ENCODE results near the gene SCPEP1.
"Not testable (repeated sequence)": the region's sequence is repeated elsewhere in the genome, so short reads cannot be mapped to it uniquely, and the experiment has no call there.

Gene SCPEP1

DNA sequence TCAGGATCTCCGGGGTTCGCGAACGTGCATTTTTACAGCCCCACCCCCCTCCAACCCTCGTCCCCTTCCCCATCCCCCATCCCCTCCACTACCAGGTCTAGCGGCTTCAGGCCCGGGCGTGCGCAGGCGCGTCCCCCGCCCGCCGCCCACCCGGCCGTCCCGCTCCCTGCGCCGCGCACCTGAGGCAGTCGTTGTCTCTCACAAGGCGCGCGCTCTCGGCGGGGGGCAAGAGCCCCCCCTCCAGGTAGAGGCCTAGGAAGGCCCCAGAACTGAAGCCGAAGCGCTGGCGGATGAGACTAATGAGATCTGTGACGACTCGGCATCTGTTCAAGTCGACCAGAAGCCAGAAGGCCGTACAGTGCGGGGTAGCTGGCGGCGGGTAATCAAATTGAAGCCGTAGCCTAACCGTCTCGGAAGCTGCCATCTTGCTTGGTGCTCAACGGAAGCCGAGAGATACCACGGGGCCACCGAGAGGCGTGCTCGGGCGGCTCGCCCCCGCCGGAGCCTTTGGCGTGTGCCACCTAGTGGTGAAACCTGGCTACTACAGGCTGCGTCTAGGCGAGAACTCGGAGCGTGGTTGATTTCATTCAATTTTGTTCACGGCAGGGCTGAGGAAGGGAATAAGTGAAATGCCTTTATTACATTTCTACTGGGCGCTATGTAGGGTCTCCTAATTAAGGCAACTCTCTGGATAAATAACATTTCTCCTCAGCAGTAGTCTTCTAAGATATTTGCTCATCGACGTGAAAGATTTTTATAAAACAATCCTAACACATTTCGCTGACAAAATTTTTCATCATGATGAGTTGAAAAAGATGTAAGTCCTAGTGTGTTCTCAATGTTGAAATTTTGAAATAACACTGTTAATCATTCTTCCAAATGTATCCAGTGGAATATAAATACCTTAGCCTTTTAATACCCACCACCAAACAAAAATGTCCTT is 17.1 kb upstream of the SCPEP1 start, which contains the start of gene COIL:
Gene COIL (minus strand): TSS at position 455 of the 943 bp plus-strand sequence. CDS start 31 bp downstream, at position 424.
- H3K9me3 ChIP-seq (ENCODE audit: control insufficient read depth, low read length), result no peaks in the 10 kb centered on the region
- no peaks in the 10 kb centered on the region for H3K27me3 ChIP-seq (replicated peaks; ENCODE audit: control insufficient read depth, insufficient read depth, low read length, poor library complexity, severe bottlenecking)
- peak within 1 kb of the TSS; percentile 86 for H3K4me3 ChIP-seq (ENCODE audit: insufficient read depth, low read depth, low read length, poor library complexity, severe bottlenecking)
- no peaks in the 10 kb centered on the region for H3K4me1 ChIP-seq (ENCODE audit: control insufficient read depth, insufficient read depth, low read length, poor library complexity, severe bottlenecking)
- H3K36me3 ChIP-seq (ENCODE audit: control insufficient read depth, insufficient read depth, low read length), result no peaks in the 10 kb centered on the region
- DNase-seq, result peak; percentile 81 to 86 (median 83)
- peak within 1 kb of the TSS; percentile 91 for H3K27ac ChIP-seq (ENCODE audit: insufficient read depth, low read length, poor library complexity, severe bottlenecking)

DNA sequence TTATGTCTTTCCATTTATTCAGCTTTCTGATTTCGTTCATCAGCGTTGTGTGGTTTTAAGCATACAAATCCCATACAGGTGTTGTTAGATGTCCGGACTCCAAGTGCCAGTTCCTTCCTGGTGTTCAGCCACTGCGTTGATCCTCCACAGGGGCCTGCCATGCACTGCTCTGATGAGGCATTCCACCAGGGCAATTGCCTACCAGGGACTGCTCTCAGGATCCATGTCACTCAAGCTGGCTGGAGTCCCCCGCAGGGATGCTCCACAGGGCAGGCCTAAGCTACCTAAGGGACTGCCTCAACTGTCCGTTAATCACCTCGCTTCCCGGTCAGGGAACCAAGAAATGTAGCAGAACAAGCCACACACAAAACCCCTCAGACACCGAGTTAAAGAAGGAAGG is 12.7 kb upstream of the SCPEP1 start:
- not testable (repeated sequence) for H3K4me3 ChIP-seq (ENCODE audit: insufficient read depth, low read depth, low read length, poor library complexity, severe bottlenecking); H3K9me3 ChIP-seq (ENCODE audit: control insufficient read depth, low read length)

DNA sequence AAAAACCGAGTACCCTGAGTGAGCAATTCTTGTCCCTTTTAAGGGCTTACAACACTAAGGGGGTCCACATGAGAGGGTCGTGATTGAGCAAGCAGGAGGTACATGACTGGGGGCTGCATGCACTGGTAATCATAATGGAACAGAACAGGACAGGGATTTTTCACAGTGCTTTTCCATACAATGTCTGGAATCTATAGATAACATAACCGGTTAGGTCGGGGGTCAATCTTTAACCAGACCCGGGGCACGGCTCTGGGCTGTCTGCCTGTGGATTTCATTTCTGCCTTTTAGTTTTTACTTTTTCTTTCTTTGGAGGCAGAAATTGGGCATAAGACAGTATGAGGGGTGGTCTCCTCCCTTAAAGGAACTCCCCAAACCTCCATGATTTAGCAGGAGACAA is 12.2 kb upstream of the SCPEP1 start:
- not testable (repeated sequence) for H3K4me3 ChIP-seq (ENCODE audit: insufficient read depth, low read depth, low read length, poor library complexity, severe bottlenecking); H3K4me1 ChIP-seq (ENCODE audit: control insufficient read depth, insufficient read depth, low read length, poor library complexity, severe bottlenecking); DNase-seq; H3K36me3 ChIP-seq (ENCODE audit: control insufficient read depth, insufficient read depth, low read length); H3K27me3 ChIP-seq (replicated peaks; ENCODE audit: control insufficient read depth, insufficient read depth, low read length, poor library complexity, severe bottlenecking); H3K9me3 ChIP-seq (ENCODE audit: control insufficient read depth, low read length); H3K27ac ChIP-seq (ENCODE audit: insufficient read depth, low read length, poor library complexity, severe bottlenecking)

More for the DNA sequence above, 12.7 kb upstream of the SCPEP1 start:
- DNase-seq; H3K27me3 ChIP-seq (replicated peaks; ENCODE audit: control insufficient read depth, insufficient read depth, low read length, poor library complexity, severe bottlenecking); H3K36me3 ChIP-seq (ENCODE audit: control insufficient read depth, insufficient read depth, low read length); H3K4me1 ChIP-seq (ENCODE audit: control insufficient read depth, insufficient read depth, low read length, poor library complexity, severe bottlenecking); H3K27ac ChIP-seq (ENCODE audit: insufficient read depth, low read length, poor library complexity, severe bottlenecking): not testable (repeated sequence)

DNA sequence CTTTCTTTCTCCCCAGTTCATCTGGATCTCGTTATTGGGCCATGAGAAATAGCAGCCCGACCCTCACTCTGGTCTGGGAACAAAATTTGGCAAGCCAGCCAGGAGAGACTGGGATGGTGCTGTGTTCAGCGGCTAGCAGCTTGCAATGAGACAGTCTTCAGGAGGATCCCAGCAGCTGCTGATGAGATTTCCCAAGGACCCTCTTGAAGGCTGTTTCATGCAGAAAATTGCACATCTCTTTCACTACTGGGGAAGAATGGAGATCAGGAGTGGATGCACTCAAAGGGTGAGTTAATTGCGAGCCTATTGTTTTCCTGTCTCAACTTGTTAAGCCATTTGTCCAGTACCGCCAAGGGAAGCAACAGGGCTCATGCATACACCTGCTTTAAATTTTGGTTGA is 11.6 kb upstream of the SCPEP1 start:
- Histone ChIP-seq H3K4me3 (ENCODE audit: insufficient read depth, low read depth, low read length, poor library complexity, severe bottlenecking) (no peak overlapping the region), H3K27me3 (replicated peaks; ENCODE audit: control insufficient read depth, insufficient read depth, low read length, poor library complexity, severe bottlenecking) (no peaks in the 10 kb centered on the region), H3K4me1 (ENCODE audit: control insufficient read depth, insufficient read depth, low read length, poor library complexity, severe bottlenecking) (no peaks in the 10 kb centered on the region), H3K9me3 (ENCODE audit: control insufficient read depth, low read length) (no peaks in the 10 kb centered on the region), H3K27ac (ENCODE audit: insufficient read depth, low read length, poor library complexity, severe bottlenecking) (no peak overlapping the region), H3K36me3 (ENCODE audit: control insufficient read depth, insufficient read depth, low read length) (no peaks in the 10 kb centered on the region)
- DNase-seq, result no peak

DNA sequence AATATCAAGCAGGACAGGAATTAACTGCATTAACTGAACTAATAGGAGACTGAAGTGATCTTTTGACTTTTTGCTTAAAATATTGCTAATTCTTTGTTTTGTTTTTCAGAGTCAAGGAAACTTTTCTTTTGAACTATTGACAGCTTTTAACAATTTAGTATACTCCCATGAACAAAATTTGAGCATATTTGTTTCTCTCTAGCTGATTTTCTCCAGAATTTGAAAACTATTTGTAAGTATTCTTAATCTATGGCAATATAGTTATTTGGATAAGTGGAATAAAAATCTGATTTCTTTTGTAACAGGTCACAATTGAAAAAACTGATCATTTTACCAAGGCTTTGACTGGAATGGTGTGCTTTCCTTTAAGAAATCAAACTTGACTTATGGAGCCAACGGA is 7.0 kb upstream of the SCPEP1 start:
- H3K27ac ChIP-seq (ENCODE audit: insufficient read depth, low read length, poor library complexity, severe bottlenecking), result no peak overlapping the region
- no peaks in the 10 kb centered on the region for H3K4me1 ChIP-seq (ENCODE audit: control insufficient read depth, insufficient read depth, low read length, poor library complexity, severe bottlenecking)
- DNase-seq, result no peak
- no peaks in the 10 kb centered on the region for H3K36me3 ChIP-seq (ENCODE audit: control insufficient read depth, insufficient read depth, low read length)
- H3K4me3 ChIP-seq (ENCODE audit: insufficient read depth, low read depth, low read length, poor library complexity, severe bottlenecking), result no peak overlapping the region
- H3K9me3 ChIP-seq (ENCODE audit: control insufficient read depth, low read length), result no peaks in the 10 kb centered on the region
- H3K27me3 ChIP-seq (replicated peaks; ENCODE audit: control insufficient read depth, insufficient read depth, low read length, poor library complexity, severe bottlenecking), result no peaks in the 10 kb centered on the region

DNA sequence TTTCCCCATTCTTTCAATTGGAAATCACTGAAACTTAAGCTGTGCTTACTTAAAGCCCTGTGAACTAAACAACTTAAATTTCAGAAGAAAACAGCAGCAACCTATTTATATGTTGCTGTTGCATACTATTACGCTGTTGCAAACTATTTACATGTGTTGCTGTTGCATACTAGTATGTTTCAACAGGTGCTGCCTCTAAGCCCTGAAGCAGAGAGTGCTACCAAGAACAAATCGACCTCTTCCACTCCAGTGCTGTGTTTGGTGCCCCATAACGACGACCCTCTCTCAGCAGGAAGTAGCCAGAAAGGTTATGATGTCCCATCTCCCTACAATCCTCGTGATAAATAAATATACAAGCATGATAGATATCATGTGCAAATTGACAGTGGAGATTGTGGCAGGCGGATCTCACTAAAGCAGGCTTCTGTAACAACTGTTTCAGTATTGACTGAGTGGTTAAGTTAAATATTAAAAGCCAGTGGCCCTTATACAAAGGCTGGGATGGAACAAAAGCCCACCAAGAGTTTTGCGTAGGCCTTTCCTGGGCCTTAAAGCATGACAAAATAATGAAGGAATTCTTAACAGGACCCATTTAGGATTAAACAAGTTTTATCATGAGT is 5.7 kb upstream of the SCPEP1 start:
- no peak overlapping the region for H3K4me3 ChIP-seq (ENCODE audit: insufficient read depth, low read depth, low read length, poor library complexity, severe bottlenecking)
- H3K4me1 ChIP-seq (ENCODE audit: control insufficient read depth, insufficient read depth, low read length, poor library complexity, severe bottlenecking), result no peaks in the 10 kb centered on the region
- no peak overlapping the region for H3K27ac ChIP-seq (ENCODE audit: insufficient read depth, low read length, poor library complexity, severe bottlenecking)
- no peaks in the 10 kb centered on the region for H3K9me3 ChIP-seq (ENCODE audit: control insufficient read depth, low read length)
- H3K36me3 ChIP-seq (ENCODE audit: control insufficient read depth, insufficient read depth, low read length), result no peaks in the 10 kb centered on the region
- no peak for DNase-seq
- no peaks in the 10 kb centered on the region for H3K27me3 ChIP-seq (replicated peaks; ENCODE audit: control insufficient read depth, insufficient read depth, low read length, poor library complexity, severe bottlenecking)

DNA sequence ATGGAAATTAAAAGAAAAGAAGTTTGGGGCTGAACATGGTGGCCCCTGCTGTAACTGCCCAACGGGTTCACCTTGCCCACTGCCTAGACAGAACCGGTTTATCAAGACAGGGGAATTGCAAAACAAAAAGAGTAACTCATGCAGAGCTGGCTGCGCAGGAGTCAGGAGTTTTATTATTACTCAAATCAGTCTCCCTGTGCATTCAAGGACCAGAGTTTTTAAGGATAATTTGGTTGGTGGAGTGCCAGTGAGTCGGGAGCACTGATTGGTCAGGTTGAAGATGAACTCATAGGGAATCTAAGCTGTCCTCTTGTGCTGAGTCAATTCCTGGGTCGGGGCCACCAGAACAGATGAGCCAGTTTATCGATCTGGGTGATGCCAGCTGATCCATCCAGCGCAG is 4.4 kb upstream of the SCPEP1 start:
- no peak overlapping the region for H3K4me3 ChIP-seq (ENCODE audit: insufficient read depth, low read depth, low read length, poor library complexity, severe bottlenecking)
- no peak for DNase-seq
- no peaks in the 10 kb centered on the region for H3K27me3 ChIP-seq (replicated peaks; ENCODE audit: control insufficient read depth, insufficient read depth, low read length, poor library complexity, severe bottlenecking)
- H3K9me3 ChIP-seq (ENCODE audit: control insufficient read depth, low read length), result no peaks in the 10 kb centered on the region
- H3K27ac ChIP-seq (ENCODE audit: insufficient read depth, low read length, poor library complexity, severe bottlenecking), result no peak overlapping the region
- H3K4me1 ChIP-seq (ENCODE audit: control insufficient read depth, insufficient read depth, low read length, poor library complexity, severe bottlenecking), result no peaks in the 10 kb centered on the region
- H3K36me3 ChIP-seq (ENCODE audit: control insufficient read depth, insufficient read depth, low read length), result no peaks in the 10 kb centered on the region

DNA sequence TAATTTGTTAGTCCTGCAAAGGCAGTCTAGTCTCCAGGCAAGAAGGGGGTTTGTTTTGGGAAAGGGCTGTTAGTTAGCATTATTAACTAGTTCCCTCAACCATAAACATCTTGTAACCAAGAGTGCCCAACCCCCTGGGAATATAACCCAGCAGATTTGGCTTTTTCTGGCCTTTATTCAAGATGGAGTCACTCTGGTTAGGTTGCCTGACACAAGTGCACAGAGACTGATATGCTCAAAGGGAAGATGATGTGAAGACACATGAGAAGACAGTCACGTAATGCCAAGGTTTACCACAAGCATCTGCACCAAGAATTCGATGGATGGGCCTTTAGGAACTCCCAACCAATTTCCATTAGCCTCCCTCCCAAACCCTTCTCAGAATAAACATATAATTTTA is 3.9 kb upstream of the SCPEP1 start:
- no peaks in the 10 kb centered on the region for H3K9me3 ChIP-seq (ENCODE audit: control insufficient read depth, low read length)
- no peaks in the 10 kb centered on the region for H3K27me3 ChIP-seq (replicated peaks; ENCODE audit: control insufficient read depth, insufficient read depth, low read length, poor library complexity, severe bottlenecking)
- H3K36me3 ChIP-seq (ENCODE audit: control insufficient read depth, insufficient read depth, low read length), result no peaks in the 10 kb centered on the region
- no peaks in the 10 kb centered on the region for H3K4me1 ChIP-seq (ENCODE audit: control insufficient read depth, insufficient read depth, low read length, poor library complexity, severe bottlenecking)
- H3K27ac ChIP-seq (ENCODE audit: insufficient read depth, low read length, poor library complexity, severe bottlenecking), result no peak overlapping the region
- no peak for DNase-seq
- H3K4me3 ChIP-seq (ENCODE audit: insufficient read depth, low read depth, low read length, poor library complexity, severe bottlenecking), result no peak overlapping the region

DNA sequence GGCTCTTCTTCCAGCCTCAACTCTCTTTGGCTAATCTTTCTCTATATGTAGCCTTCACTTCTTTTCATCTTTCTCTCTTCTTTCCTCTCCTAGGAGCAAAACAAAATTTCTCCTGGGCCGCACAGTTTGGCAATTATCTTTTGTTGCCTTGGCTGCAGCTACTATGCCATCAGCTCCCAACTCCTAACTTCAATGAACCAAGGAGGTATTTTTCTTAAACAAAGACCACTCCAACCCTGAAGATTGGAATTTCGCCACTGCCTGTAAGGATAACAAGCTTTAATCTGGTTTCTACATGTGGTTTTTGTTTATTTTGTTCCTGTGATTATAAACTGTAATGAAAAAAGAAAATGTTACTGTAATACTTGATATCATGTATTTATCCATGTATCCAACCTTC is 2.3 kb upstream of the SCPEP1 start:
- H3K4me1 ChIP-seq (ENCODE audit: control insufficient read depth, insufficient read depth, low read length, poor library complexity, severe bottlenecking), result no peaks in the 10 kb centered on the region
- H3K27me3 ChIP-seq (replicated peaks; ENCODE audit: control insufficient read depth, insufficient read depth, low read length, poor library complexity, severe bottlenecking), result no peaks in the 10 kb centered on the region
- no peak overlapping the region for H3K27ac ChIP-seq (ENCODE audit: insufficient read depth, low read length, poor library complexity, severe bottlenecking)
- no peak for DNase-seq
- H3K36me3 ChIP-seq (ENCODE audit: control insufficient read depth, insufficient read depth, low read length), result no peaks in the 10 kb centered on the region
- no peak overlapping the region for H3K4me3 ChIP-seq (ENCODE audit: insufficient read depth, low read depth, low read length, poor library complexity, severe bottlenecking)
- H3K9me3 ChIP-seq (ENCODE audit: control insufficient read depth, low read length), result no peaks in the 10 kb centered on the region

DNA sequence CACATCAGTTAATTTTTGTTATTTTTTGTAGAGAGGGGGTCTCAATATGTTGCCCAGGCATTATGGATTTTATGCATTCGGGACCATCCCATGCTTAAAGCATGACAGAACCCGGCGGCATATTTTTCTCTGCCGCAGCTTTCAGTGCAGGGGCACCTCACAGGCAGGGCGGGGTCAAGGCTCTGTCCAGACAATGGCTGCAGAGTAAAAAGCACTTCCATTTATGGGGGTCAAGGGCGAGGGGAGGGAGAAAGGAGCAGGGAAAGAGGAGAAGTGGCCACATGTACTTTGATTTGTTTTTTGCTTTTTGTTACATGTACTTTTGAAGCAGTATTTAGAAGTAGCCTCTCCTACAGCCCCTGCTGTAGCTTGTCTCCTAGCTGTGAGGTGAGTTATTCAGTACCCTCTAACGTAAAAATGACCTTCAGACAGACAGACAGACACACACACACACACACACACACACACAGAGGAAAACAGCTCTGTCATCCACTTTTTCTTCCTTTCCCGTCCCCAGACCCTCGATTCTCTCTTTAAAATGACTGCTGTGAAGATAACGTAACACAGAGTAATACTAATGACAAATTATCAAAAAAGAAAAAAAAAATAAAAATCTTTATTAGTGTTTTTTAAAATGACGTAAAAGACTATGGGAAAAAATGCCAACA is 856 bp upstream of the SCPEP1 start:
- H3K36me3 ChIP-seq (ENCODE audit: control insufficient read depth, insufficient read depth, low read length), result no peaks in the 10 kb centered on the region
- no peaks in the 10 kb centered on the region for H3K27me3 ChIP-seq (replicated peaks; ENCODE audit: control insufficient read depth, insufficient read depth, low read length, poor library complexity, severe bottlenecking)
- H3K27ac ChIP-seq (ENCODE audit: insufficient read depth, low read length, poor library complexity, severe bottlenecking), result no peak overlapping the region
- no peaks in the 10 kb centered on the region for H3K9me3 ChIP-seq (ENCODE audit: control insufficient read depth, low read length)
- no peaks in the 10 kb centered on the region for H3K4me1 ChIP-seq (ENCODE audit: control insufficient read depth, insufficient read depth, low read length, poor library complexity, severe bottlenecking)
- H3K4me3 ChIP-seq (ENCODE audit: insufficient read depth, low read depth, low read length, poor library complexity, severe bottlenecking), result peak overlapping the region; percentile 65
- DNase-seq, result no peak
